ENCODE data around the gene EVL.
A peak's percentile ranks its signal among the peaks of the same experiment; 100 is the strongest.

Gene EVL

GRCh38 chr14:100045642-100046344 lies 19.4 kb upstream of the EVL start:
- no peak overlapping the region for H3K27ac ChIP-seq (ENCODE audit: low read length)
- peak overlapping the region; percentile 1; the same call in 1 of the 2 replicates for H3K4me2 ChIP-seq (ENCODE audit: low read length)
- no peaks in the 10 kb centered on the region for H4K20me1 ChIP-seq (ENCODE audit: insufficient read depth, low read length)

GRCh38 chr14:100047600-100047999 lies 17.6 kb upstream of the EVL start:
- Histone ChIP-seq H3K27me3 (ENCODE audit: low read depth, low read length) (no peaks in the 10 kb centered on the region), H3K27ac (ENCODE audit: low read length) (no peak overlapping the region), H4K20me1 (ENCODE audit: insufficient read depth, low read length) (no peaks in the 10 kb centered on the region), H3K4me1 (ENCODE audit: low read length) (no peaks in the 10 kb centered on the region), H3K9me3 (ENCODE audit: insufficient read depth, low read length) (no peaks in the 10 kb centered on the region), H3K9ac (ENCODE audit: low read length) (no peak overlapping the region), H3K36me3 (replicated peaks; ENCODE audit: low read depth, low read length) (no peaks in the 10 kb centered on the region), H3K79me2 (ENCODE audit: low read length) (no peaks in the 10 kb centered on the region), H3K4me2 (ENCODE audit: low read length) (no peak overlapping the region), H2AFZ (ENCODE audit: low read depth, low read length) (no peak overlapping the region), H3K4me3 (ENCODE audit: low read length) (no peak overlapping the region)
- TF ChIP-seq CTCF (IDR thresholded peaks at IDR 0.05; ENCODE audit: low read depth, low read length): no peak
- no peak for TF ChIP-seq EZH2phosphoT487 (IDR thresholded peaks at IDR 0.05; ENCODE audit: low read depth)

More at GRCh38 chr14:100045642-100046344, 19.4 kb upstream of the EVL start:
- H3K9me3 ChIP-seq (ENCODE audit: insufficient read depth, low read length): no peaks in the 10 kb centered on the region
- H3K79me2 ChIP-seq (ENCODE audit: low read length): no peaks in the 10 kb centered on the region
- TF ChIP-seq CTCF (IDR thresholded peaks at IDR 0.05; ENCODE audit: low read depth, low read length) (no peak), EZH2phosphoT487 (IDR thresholded peaks at IDR 0.05; ENCODE audit: low read depth) (no peak)
- no peaks in the 10 kb centered on the region for H3K4me1 ChIP-seq (ENCODE audit: low read length)
- H3K36me3 ChIP-seq (replicated peaks; ENCODE audit: low read depth, low read length): no peaks in the 10 kb centered on the region
- no peak overlapping the region for H2AFZ ChIP-seq (ENCODE audit: low read depth, low read length)
- H3K9ac ChIP-seq (ENCODE audit: low read length): no peak overlapping the region
- no peak overlapping the region for H3K4me3 ChIP-seq (ENCODE audit: low read length)
- no peaks in the 10 kb centered on the region for H3K27me3 ChIP-seq (ENCODE audit: low read depth, low read length)

- Histone ChIP-seq H3K4me2 (ENCODE audit: low read length) (no peak overlapping the region), H3K79me2 (ENCODE audit: low read length) (no peaks in the 10 kb centered on the region), H3K4me1 (ENCODE audit: low read length) (no peaks in the 10 kb centered on the region), H3K9ac (ENCODE audit: low read length) (no peak overlapping the region), H4K20me1 (ENCODE audit: insufficient read depth, low read length) (no peaks in the 10 kb centered on the region), H3K36me3 (replicated peaks; ENCODE audit: low read depth, low read length) (no peaks in the 10 kb centered on the region), H3K9me3 (ENCODE audit: insufficient read depth, low read length) (no peaks in the 10 kb centered on the region), H3K27me3 (ENCODE audit: low read depth, low read length) (no peaks in the 10 kb centered on the region), H2AFZ (ENCODE audit: low read depth, low read length) (no peak overlapping the region), H3K27ac (ENCODE audit: low read length) (no peak overlapping the region), H3K4me3 (ENCODE audit: low read length) (no peak overlapping the region)
- TF ChIP-seq EZH2phosphoT487 (IDR thresholded peaks at IDR 0.05; ENCODE audit: low read depth) (no peak), CTCF (IDR thresholded peaks at IDR 0.05; ENCODE audit: low read depth, low read length) (no peak)
Measured at GRCh38 chr14:100048786-100049185, 16.4 kb upstream of the EVL start.

GRCh38 chr14:100049220-100049619 lies 16.0 kb upstream of the EVL start:
- Histone ChIP-seq H3K9me3 (ENCODE audit: insufficient read depth, low read length) (no peaks in the 10 kb centered on the region), H2AFZ (ENCODE audit: low read depth, low read length) (no peak overlapping the region), H3K4me1 (ENCODE audit: low read length) (no peaks in the 10 kb centered on the region), H4K20me1 (ENCODE audit: insufficient read depth, low read length) (no peaks in the 10 kb centered on the region), H3K36me3 (replicated peaks; ENCODE audit: low read depth, low read length) (no peaks in the 10 kb centered on the region), H3K9ac (ENCODE audit: low read length) (no peak overlapping the region), H3K4me3 (ENCODE audit: low read length) (no peak overlapping the region), H3K4me2 (ENCODE audit: low read length) (no peak overlapping the region), H3K27me3 (ENCODE audit: low read depth, low read length) (no peaks in the 10 kb centered on the region), H3K79me2 (ENCODE audit: low read length) (no peaks in the 10 kb centered on the region), H3K27ac (ENCODE audit: low read length) (no peak overlapping the region)
- TF ChIP-seq CTCF (IDR thresholded peaks at IDR 0.05; ENCODE audit: low read depth, low read length): no peak
